Retinal pigment epithelial cell (primary cell): Measurements from ENCODE around the gene DOCK4.

ENCODE experiments used
- DNase-seq: peaks from one replicate; pipeline ENCODE4 v3.0.0-alpha.2; 2010; ENCODE audit warnings: low read depth
- H3K4me3 ChIP-seq: 2 replicates; pipeline ENCODE4 v1.5.1; 2011; ENCODE audit warnings: mild to moderate bottlenecking, low read length, control low read depth, moderate library complexity
- CTCF ChIP-seq: conservative IDR thresholded peaks from 2 replicates; pipeline ENCODE4 v1.5.1; 2011; ENCODE audit warnings: low read depth, low read length, control low read depth, inconsistent platforms

DOCK4 gene

GRCh38 chr7:111681242-111681641 lies 525.0 kb downstream of the DOCK4 start:
- no peak overlapping the region for H3K4me3 ChIP-seq
- no peak for DNase-seq
- TF ChIP-seq CTCF, result no peak

- DNase-seq, result no peak
- no peak for TF ChIP-seq CTCF
- H3K4me3 ChIP-seq, result no peak overlapping the region
These were observed 527.2 kb downstream of the DOCK4 start for GRCh38 chr7:111678986-111679385.

GRCh38 chr7:111678281-111678680 lies 527.9 kb downstream of the DOCK4 start:
- DNase-seq, result no peak
- no peak for TF ChIP-seq CTCF
- H3K4me3 ChIP-seq, result no peak overlapping the region

GRCh38 chr7:111677848-111678247 lies 528.4 kb downstream of the DOCK4 start:
- TF ChIP-seq CTCF, result no peak
- DNase-seq, result no peak
- H3K4me3 ChIP-seq, result no peak overlapping the region

GRCh38 chr7:111676811-111677210 lies 529.4 kb downstream of the DOCK4 start:
- no peak for DNase-seq
- no peak for TF ChIP-seq CTCF
- no peak overlapping the region for H3K4me3 ChIP-seq
